Thoracic aorta (tissue), 2 donors: ENCODE measurements around the gene FANCD2. TPM values are rescaled to one million over a fixed set of nuclear protein-coding genes. Genes with fewer than 3 reads are reported as not detected.

Source experiments
- ATAC-seq: fragments of 150-250 bp; one replicate; pipeline ENCODE4 v1.8.0; 2017; ENCODE audit warnings: low read depth; ENCODE audit not compliant: insufficient number of reproducible peaks, low FRiP score
- DNase-seq: peaks from one replicate; pipeline ENCODE4 v3.0.0-alpha.2; 2020; ENCODE audit warnings: low spot score
- H3K27ac ChIP-seq, 2 donors: fragments of 200-600 bp; sonication (generic); 1 replicate in 1 of 2; 2 replicates in 1 of 2; pipeline ENCODE4 v1.5.1; 2016; ENCODE audit warnings: mild to moderate bottlenecking in 2 of 2, moderate library complexity in 2 of 2
- H3K27me3 ChIP-seq: fragments of 200-600 bp; sonication (generic); replicated peaks from 2 replicates; pipeline ENCODE4 v1.6.0; 2016; ENCODE audit warnings: mild to moderate bottlenecking; ENCODE audit not compliant: insufficient read depth
- H3K36me3 ChIP-seq: fragments of 200-600 bp; sonication (generic); one replicate; pipeline ENCODE4 v1.5.1; 2016
- H3K4me1 ChIP-seq, 2 donors: fragments of 200-600 bp; sonication (generic); 1 replicate in 1 of 2; 2 replicates in 1 of 2; pipeline versions ENCODE4 v1.5.1 to v1.6.0; 2016; ENCODE audit warnings: low read depth in 2 of 2, mild to moderate bottlenecking in 1 of 2; ENCODE audit not compliant: control insufficient read depth in 1 of 2
- H3K4me3 ChIP-seq: fragments of 200-600 bp; sonication (generic); 2 replicates; pipeline ENCODE4 v1.5.1; 2016; ENCODE audit warnings: mild to moderate bottlenecking
- H3K9me3 ChIP-seq: fragments of 200-600 bp; sonication (generic); 2 replicates; pipeline ENCODE4 v1.5.1; 2016
- CTCF ChIP-seq: fragments of 200-600 bp; sonication (generic); IDR thresholded peaks from one replicate; pipeline ENCODE4 v1.5.1; 2019; ENCODE audit warnings: antibody characterized with exemption
- total RNA-seq, 2 donors: library from RNA; depleted of rRNA; stranded (reverse); fragments of >200 nt; gene quantifications; one replicate each; pipeline versions ENCODE4 v1.1.0 to v1.2.3, GENCODE V29; 2016

The FANCD2 gene
- total RNA-seq, 2 donors from 2014 or later = 1.3 to 9.9 TPM

- Histone ChIP-seq H3K27me3 (no peaks in the 10 kb centered on the region), H3K36me3 (no peaks in the 10 kb centered on the region), H3K9me3 (no peaks in the 10 kb centered on the region), H3K4me3 (peak overlapping the region; percentile 97), H3K4me1 (peaks cover 25 to 26% of the 10 kb centered on the region in 2 donors), H3K27ac (peak overlapping the region; percentile 89 to 95)
- DNase-seq (no peak), ATAC-seq (no peak)
- TF ChIP-seq CTCF = no peak
These were observed 114.8 kb downstream of the FANCD2 start for GRCh38 chr3:10140996-10141546.

- peak overlapping the region; percentile 97 for H3K4me3 ChIP-seq
- peak overlapping the region in 1 of 2 donors; percentile 95 for H3K27ac ChIP-seq
- DNase-seq = no peak
These were observed 116.7 kb downstream of the FANCD2 start for GRCh38 chr3:10142707-10143560.

GRCh38 chr3:10145685-10146084, 119.4 kb downstream of the FANCD2 start:
- H3K27me3 ChIP-seq = no peaks in the 10 kb centered on the region
- H3K9me3 ChIP-seq = no peaks in the 10 kb centered on the region
- H3K4me3 ChIP-seq = no peak overlapping the region

More at GRCh38 chr3:10142707-10143560, 116.7 kb downstream of the FANCD2 start:
- no peaks in the 10 kb centered on the region for H3K9me3 ChIP-seq
- H3K27me3 ChIP-seq = no peaks in the 10 kb centered on the region
- H3K4me1 ChIP-seq = peaks cover 26 to 28% of the 10 kb centered on the region in 2 donors
- no peak for TF ChIP-seq CTCF
- ATAC-seq = no peak
- H3K36me3 ChIP-seq = peaks cover 6% of the 10 kb centered on the region

GRCh38 chr3:10149226-10149625, 123.0 kb downstream of the FANCD2 start:
- Histone ChIP-seq H3K27ac (no peak overlapping the region), H3K9me3 (no peaks in the 10 kb centered on the region), H3K4me3 (no peak overlapping the region), H3K27me3 (no peaks in the 10 kb centered on the region), H3K4me1 (peaks cover 9% of the 10 kb centered on the region in 2 donors), H3K36me3 (peaks cover 40% of the 10 kb centered on the region)
- no peak for ATAC-seq
- no peak for DNase-seq
- no peak for TF ChIP-seq CTCF

More at GRCh38 chr3:10145685-10146084, 119.4 kb downstream of the FANCD2 start:
- H3K36me3 ChIP-seq = peaks cover 24% of the 10 kb centered on the region
- no peak overlapping the region for H3K27ac ChIP-seq
- DNase-seq = no peak
- ATAC-seq = no peak
- TF ChIP-seq CTCF = no peak
- H3K4me1 ChIP-seq = peaks cover 26 to 28% of the 10 kb centered on the region in 2 donors

GRCh38 chr3:10150987-10151386, 124.8 kb downstream of the FANCD2 start:
- Histone ChIP-seq H3K27me3 (no peaks in the 10 kb centered on the region), H3K4me1 (peaks cover 0 to 3% of the 10 kb centered on the region in 2 donors), H3K27ac (no peak overlapping the region), H3K36me3 (peaks cover 40% of the 10 kb centered on the region), H3K4me3 (no peak overlapping the region), H3K9me3 (no peaks in the 10 kb centered on the region)
- no peak for TF ChIP-seq CTCF
- ATAC-seq (no peak), DNase-seq (no peak)
